Measurements from ENCODE around the gene KPNA2.

DNA sequence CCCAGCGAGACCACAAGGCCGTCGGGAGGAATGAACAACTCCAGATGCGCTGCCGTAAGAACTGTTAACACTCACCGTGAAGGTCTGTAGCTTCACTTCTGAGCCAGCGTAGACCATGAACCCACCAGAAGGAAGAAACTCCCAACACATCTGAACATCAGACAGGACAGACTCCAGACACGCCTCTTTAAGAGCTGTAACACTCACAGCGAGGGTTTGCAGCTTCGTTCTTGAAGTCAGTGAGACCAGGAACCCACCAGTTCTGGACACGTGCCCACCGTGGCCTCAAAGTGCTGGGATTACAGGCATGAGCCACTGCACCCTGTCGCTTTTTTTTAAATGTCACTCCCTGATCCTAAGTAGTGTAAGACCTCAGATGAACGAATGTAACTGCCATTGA, 17.3 kb downstream of the KPNA2 start:
- TF ChIP-seq, protein P1, sequence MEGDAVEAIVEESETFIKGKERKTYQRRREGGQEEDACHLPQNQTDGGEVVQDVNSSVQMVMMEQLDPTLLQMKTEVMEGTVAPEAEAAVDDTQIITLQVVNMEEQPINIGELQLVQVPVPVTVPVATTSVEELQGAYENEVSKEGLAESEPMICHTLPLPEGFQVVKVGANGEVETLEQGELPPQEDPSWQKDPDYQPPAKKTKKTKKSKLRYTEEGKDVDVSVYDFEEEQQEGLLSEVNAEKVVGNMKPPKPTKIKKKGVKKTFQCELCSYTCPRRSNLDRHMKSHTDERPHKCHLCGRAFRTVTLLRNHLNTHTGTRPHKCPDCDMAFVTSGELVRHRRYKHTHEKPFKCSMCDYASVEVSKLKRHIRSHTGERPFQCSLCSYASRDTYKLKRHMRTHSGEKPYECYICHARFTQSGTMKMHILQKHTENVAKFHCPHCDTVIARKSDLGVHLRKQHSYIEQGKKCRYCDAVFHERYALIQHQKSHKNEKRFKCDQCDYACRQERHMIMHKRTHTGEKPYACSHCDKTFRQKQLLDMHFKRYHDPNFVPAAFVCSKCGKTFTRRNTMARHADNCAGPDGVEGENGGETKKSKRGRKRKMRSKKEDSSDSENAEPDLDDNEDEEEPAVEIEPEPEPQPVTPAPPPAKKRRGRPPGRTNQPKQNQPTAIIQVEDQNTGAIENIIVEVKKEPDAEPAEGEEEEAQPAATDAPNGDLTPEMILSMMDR (optimal IDR thresholded peaks at IDR 0.05 in 1 of 3, IDR thresholded peaks at IDR 0.05 in 1 of 3, conservative IDR thresholded peaks at IDR 0.05 in 1 of 3; ENCODE audit: extremely low read depth in 1 of 3, insufficient read depth in 2 of 3, low read length in 3 of 3) = no peak
- TF ChIP-seq EZH2 (IDR thresholded peaks at IDR 0.05; ENCODE audit: low read length) = no peak

Data from keratinocyte (primary cell).